H1 (cell line): ENCODE measurements around the gene FOXO1. TPM values are rescaled to one million over a fixed set of nuclear protein-coding genes. Genes with fewer than 3 reads are reported as not detected.
A peak's percentile ranks its signal among the peaks of the same experiment; 100 is the strongest.

ENCODE experiments used
- CTCF ChIA-PET: fragments of 300-600 bp; sonication (Branson Sonifier 250); formaldehyde crosslinking; loops from one replicate; lab custom pipeline; 2021; ENCODE audit not compliant: partially characterized antibody; lab: Charles Lee
- POLR2A ChIA-PET: fragments of 300-600 bp; sonication (Branson Sonifier 250); formaldehyde crosslinking; loops from one replicate; lab custom pipeline; 2021; ENCODE audit warnings: inconsistent platforms; ENCODE audit not compliant: partially characterized antibody; lab: Charles Lee
- DNase-seq, 2 experiments: peaks; one replicate each; pipeline versions ENCODE4 v3.0.0 to v3.0.0-alpha.2; 2010 to 2022; ENCODE audit warnings: low spot score in 2 of 2, low read depth in 1 of 2, mixed read lengths in 1 of 2
- FAIRE-seq: peaks from 2 replicates; lab custom pipeline; 2011; peaks lifted over from hg19 to GRCh38; lab: Jason Lieb, UNC
- H2AFZ ChIP-seq: 2 replicates; pipeline ENCODE4 v1.8.1; 2012; ENCODE audit warnings: low read length, inconsistent platforms
- H2AK5ac ChIP-seq: 2 replicates; pipeline ENCODE4 v1.6.1; 2013; ENCODE audit warnings: low read depth, low read length
- H2BK120ac ChIP-seq: replicated peaks from 2 replicates; pipeline ENCODE3; 2013; ENCODE audit warnings: low read depth, low read length, inconsistent platforms
- H2BK12ac ChIP-seq: 2 replicates; pipeline ENCODE4 v1.6.1; 2013; ENCODE audit warnings: low read depth, low read length
- H2BK15ac ChIP-seq: 2 replicates; pipeline ENCODE4 v1.6.1; 2013; ENCODE audit warnings: low read length
- H2BK20ac ChIP-seq: 2 replicates; pipeline ENCODE4 v1.6.1; 2013; ENCODE audit warnings: low read length
- H2BK5ac ChIP-seq: 2 replicates; pipeline ENCODE4 v1.6.1; 2013; ENCODE audit warnings: low read depth, low read length
- H3K14ac ChIP-seq: 2 replicates; pipeline ENCODE4 v1.6.1; 2013; ENCODE audit warnings: inconsistent platforms; ENCODE audit not compliant: insufficient read length
- H3K18ac ChIP-seq: 2 replicates; pipeline ENCODE4 v1.6.1; 2013; ENCODE audit warnings: low read length; ENCODE audit errors: extremely low read depth
- H3K23ac ChIP-seq: 2 replicates; pipeline ENCODE4 v1.6.1; 2013; ENCODE audit warnings: inconsistent platforms; ENCODE audit not compliant: insufficient read length
- H3K23me2 ChIP-seq: 2 replicates; pipeline ENCODE4 v1.6.1; 2013; ENCODE audit warnings: low read depth, low read length
- H3K27ac ChIP-seq: 2 replicates; pipeline ENCODE4 v1.6.1; 2011; ENCODE audit warnings: low read depth, low read length, inconsistent platforms
- H3K27me3 ChIP-seq, 4 experiments: replicated peaks in 1 of 4; 1 replicate in 1 of 4; 2 replicates in 3 of 4; pipeline versions ENCODE4 v1.6.1 to v1.8.1; 2011 to 2013; ENCODE audit warnings: low read length in 3 of 4, mild to moderate bottlenecking in 3 of 4, inconsistent platforms in 2 of 4, mixed read lengths in 2 of 4, moderate library complexity in 1 of 4; ENCODE audit not compliant: control insufficient read depth in 3 of 4, insufficient read depth in 3 of 4; ENCODE audit errors: extremely low read depth in 1 of 4
- H3K36me3 ChIP-seq, 4 experiments: 2 replicates each; pipeline versions ENCODE4 v1.6.1 to v1.8.1; 2011 to 2013; ENCODE audit warnings: mild to moderate bottlenecking in 4 of 4, low read length in 3 of 4, moderate library complexity in 2 of 4, control low read depth in 1 of 4, inconsistent platforms in 1 of 4; ENCODE audit not compliant: insufficient read depth in 4 of 4, control insufficient read depth in 2 of 4
- H3K4ac ChIP-seq: replicated peaks from 2 replicates; pipeline ENCODE3; 2013; ENCODE audit warnings: low read length, low read depth, mixed read lengths, inconsistent platforms; ENCODE audit not compliant: insufficient read length
- H3K4me1 ChIP-seq, 4 experiments: replicated peaks in 1 of 4; 1 replicate in 1 of 4; 2 replicates in 3 of 4; pipeline versions ENCODE4 v1.6.1 to v1.8.1; 2011 to 2013; ENCODE audit warnings: low read length in 3 of 4, inconsistent platforms in 2 of 4, mixed read lengths in 1 of 4; ENCODE audit not compliant: insufficient read depth in 4 of 4, control insufficient read depth in 3 of 4
- H3K4me2 ChIP-seq, 2 experiments: 2 replicates each; pipeline versions ENCODE4 v1.6.1 to v1.8.1; 2011 to 2013; ENCODE audit warnings: low read depth in 2 of 2, low read length in 2 of 2, control low read depth in 1 of 2, inconsistent platforms in 1 of 2, mild to moderate bottlenecking in 1 of 2; ENCODE audit not compliant: insufficient read depth in 1 of 2
- H3K4me3 ChIP-seq, 4 experiments: fragments of 200-600, 300-600 bp in 1 of 4; sonication (generic), shearing (Covaris generic), sonication (Bioruptor Twin) in 1 of 4; 2 replicates each; pipeline versions ENCODE4 v1.5.1 to v1.8.1; 2011 to 2016; ENCODE audit warnings: low read length in 4 of 4, low read depth in 3 of 4, control low read depth in 2 of 4, inconsistent platforms in 2 of 4, mild to moderate bottlenecking in 2 of 4, mixed read lengths in 1 of 4, moderate library complexity in 1 of 4; ENCODE audit not compliant: insufficient read depth in 2 of 4; ENCODE audit errors: extremely low read depth in 1 of 4
- H3K56ac ChIP-seq: replicated peaks from 2 replicates; pipeline ENCODE3; 2013; ENCODE audit warnings: low read depth, mild to moderate bottlenecking, mixed read lengths, low read length, inconsistent platforms; ENCODE audit not compliant: insufficient read length
- H3K79me1 ChIP-seq: 2 replicates; pipeline ENCODE4 v1.6.1; 2013; ENCODE audit warnings: low read depth, low read length, control low read depth
- H3K79me2 ChIP-seq, 2 experiments: 2 replicates each; pipeline versions ENCODE4 v1.6.1 to v1.8.1; 2012 to 2013; ENCODE audit warnings: low read length in 2 of 2, mild to moderate bottlenecking in 2 of 2, inconsistent platforms in 1 of 2; ENCODE audit not compliant: insufficient read depth in 2 of 2, control insufficient read depth in 1 of 2
- H3K9ac ChIP-seq, 4 experiments: replicated peaks in 1 of 4; 1 replicate in 1 of 4; 2 replicates in 3 of 4; pipeline versions ENCODE4 v1.6.1 to v1.8.1; 2011 to 2013; ENCODE audit warnings: low read depth in 3 of 4, low read length in 3 of 4, control low read depth in 2 of 4, mild to moderate bottlenecking in 2 of 4, moderate library complexity in 2 of 4, inconsistent platforms in 1 of 4; ENCODE audit errors: extremely low read depth in 1 of 4
- H3K9me3 ChIP-seq, 2 experiments: 2 replicates each; pipeline versions ENCODE4 v1.6.1 to v1.8.1; 2012 to 2013; ENCODE audit warnings: mild to moderate bottlenecking in 2 of 2, moderate library complexity in 2 of 2, control low read depth in 1 of 2, inconsistent platforms in 1 of 2, low read depth in 1 of 2, low read length in 1 of 2, mixed read lengths in 1 of 2; ENCODE audit not compliant: insufficient read depth in 2 of 2
- H4K20me1 ChIP-seq, 2 experiments: replicated peaks in 1 of 2; 2 replicates each; pipeline versions ENCODE3 to v1.8.1; 2011 to 2013; ENCODE audit warnings: inconsistent platforms in 2 of 2, low read length in 2 of 2, mild to moderate bottlenecking in 1 of 2; ENCODE audit not compliant: insufficient read depth in 2 of 2, control insufficient read depth in 1 of 2
- H4K5ac ChIP-seq: 2 replicates; pipeline ENCODE4 v1.6.1; 2013; ENCODE audit warnings: low read length, low read depth, mixed read lengths, inconsistent platforms; ENCODE audit not compliant: insufficient read length
- H4K8ac ChIP-seq: 2 replicates; pipeline ENCODE4 v1.8.0; 2013; ENCODE audit warnings: mild to moderate bottlenecking, moderate library complexity, low read length, inconsistent platforms; ENCODE audit not compliant: insufficient read depth; ENCODE audit errors: extremely low read depth
- H4K91ac ChIP-seq: replicated peaks from 2 replicates; pipeline ENCODE3; 2013; ENCODE audit warnings: low read length, mixed read lengths, inconsistent platforms; ENCODE audit not compliant: insufficient read length
- BACH1 ChIP-seq: IDR thresholded peaks from 2 replicates; pipeline ENCODE4 v1.6.1; 2012; ENCODE audit warnings: low read length, improper control_type of control experiment
- SIN3A ChIP-seq, 2 experiments: IDR thresholded peaks in 1 of 2; conservative IDR thresholded peaks in 1 of 2; 2 replicates each; pipeline ENCODE4 v1.6.1; 2011 to 2012; ENCODE audit warnings: low read length in 2 of 2, improper control_type of control experiment in 1 of 2, low read depth in 1 of 2, mild to moderate bottlenecking in 1 of 2
- WGBS, 2 experiments: shearing (Covaris generic) in 1 of 2; methylation state at CpG; one replicate each; pipeline versions ENCODE4 v1.1.6 to v1.1.7; 2013 to 2015; ENCODE audit warnings: low lambda C conversion rate in 2 of 2, mixed read lengths in 2 of 2, inconsistent platforms in 1 of 2, low coverage in 1 of 2, missing lambda C conversion rate in 1 of 2; ENCODE audit not compliant: insufficient replicate concordance in 2 of 2, insufficient coverage in 1 of 2, insufficient read length in 1 of 2; ENCODE audit errors: extremely low coverage in 1 of 2, missing lambda C conversion rate in 1 of 2; 5-methylcytosine and 5-hydroxymethylcytosine counted together
- polyA plus RNA-seq, 7 experiments: library from polyadenylated mRNA; depleted of rRNA in 3 of 7; stranded (reverse) in 5 of 7; unstranded in 2 of 7; fragments of >200 nt in 5 of 7; fragments of 200-250 nt in 2 of 7; gene quantifications; 1 replicate in 5 of 7; 2 replicates in 1 of 7; 4 replicates in 1 of 7; pipeline versions ENCODE4 v1.2.1 to v1.2.3, GENCODE V29; 2011 to 2013; ENCODE audit warnings: missing spikeins in 2 of 7, mixed read lengths in 2 of 7
- total RNA-seq: library from RNA; stranded (reverse); fragmentation: NEBNext Ultra II Directional; extraction: Animal tissue kit (Norgen Biotek cat#: 25700); gene quantifications from 2 replicates; pipeline ENCODE4 v1.2.1, GENCODE V29; 2021

The FOXO1 gene
- total and polyA plus RNA-seq, 2 of the 8 experiments (the other 6 are each of a cell fraction or from before 2014, with no cell fraction given), result 35.3 to 56.9 TPM

DNA sequence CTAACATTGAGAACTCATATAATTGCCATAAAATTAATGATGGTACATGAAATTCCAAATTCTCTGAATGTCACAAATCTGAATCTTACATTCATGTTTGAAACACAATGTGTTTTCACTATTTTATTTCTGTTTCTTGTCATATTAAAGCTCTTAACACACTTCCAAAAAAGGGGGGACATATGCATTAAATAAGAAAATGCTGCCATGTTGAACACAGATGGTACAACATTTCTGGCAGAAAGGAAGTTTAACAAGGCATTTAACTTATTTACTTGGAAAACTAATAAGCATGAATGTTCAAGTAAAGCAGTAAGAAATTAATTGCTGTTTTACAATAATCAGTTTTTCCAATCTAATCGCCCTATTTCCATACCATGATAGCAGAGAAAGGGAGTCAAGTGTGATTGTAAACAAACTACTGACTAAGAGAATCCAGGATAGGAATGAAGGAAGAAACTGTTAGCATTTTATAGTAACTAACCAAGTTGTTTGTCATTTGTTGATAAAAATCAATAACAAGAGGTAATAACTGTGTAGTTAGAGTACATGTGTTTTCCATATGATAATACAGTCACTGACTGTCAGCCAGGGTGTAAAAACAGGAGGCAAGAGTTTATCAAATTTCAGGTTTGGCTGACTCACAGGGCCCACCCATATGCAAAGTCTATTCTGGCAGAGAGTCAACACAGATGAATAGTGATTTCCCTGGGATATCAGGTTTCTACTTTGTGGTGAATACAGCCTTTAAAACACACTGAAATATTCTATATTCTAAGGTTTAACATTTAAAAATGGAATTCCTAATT is 5.7 kb upstream of the FOXO1 start:
- no peak overlapping the region for H4K91ac ChIP-seq
- no peak overlapping the region for H2BK15ac ChIP-seq
- POLR2A ChIA-PET, result interaction anchor here (1.9 kb wide), 1 partner anchor 8 kb away, joined by 5 read pairs; no protein-coding TSS in a partner anchor
- H2BK5ac ChIP-seq, result peak overlapping the region; percentile 28; the same call in 1 of the 2 replicates
- H3K27ac ChIP-seq, result peak overlapping the region; percentile 20; the same call in 1 of the 2 replicates
- H2BK120ac ChIP-seq, result no peak overlapping the region
- peaks cover 3% of the 10 kb centered on the region; the same call in 1 of the 2 replicates for H3K23me2 ChIP-seq
- H3K4me2 ChIP-seq, result peak overlapping the region; percentile 23 to 48; a peak in 3 of 4 replicates
- peak overlapping the region in 1 of 4 experiments; percentile 34; a peak in 2 of 8 replicates for H3K4me3 ChIP-seq
- H3K56ac ChIP-seq, result no peak overlapping the region
- H3K27me3 ChIP-seq, result no peaks in the 10 kb centered on the region; a peak in 1 of 7 replicates
- no peak overlapping the region for H3K23ac ChIP-seq
- no peak overlapping the region for H2BK12ac ChIP-seq
- no peaks in the 10 kb centered on the region for H3K79me1 ChIP-seq
- H2BK20ac ChIP-seq, result no peak overlapping the region
- peak overlapping the region; percentile 98 for H4K5ac ChIP-seq
- H2AK5ac ChIP-seq, result no peak overlapping the region
- H3K9me3 ChIP-seq, result no peaks in the 10 kb centered on the region
- H3K36me3 ChIP-seq, result no peaks in the 10 kb centered on the region
- WGBS, 2 experiments, result 33% methylated on average over 1 of the region's 1 CpG; no CpG with 5 or more reads in 1 of the 2 experiments
- H2AFZ ChIP-seq, result no peak overlapping the region
- CTCF ChIA-PET, result interaction anchor here (0.7 to 2.0 kb wide), 5 partner anchors 13 to 603 kb away, joined by 3 to 5 read pairs (median 3); no protein-coding TSS in a partner anchor
- H4K8ac ChIP-seq, result no peak overlapping the region
- TF ChIP-seq SIN3A (conservative IDR thresholded peaks at IDR 0.05 in 1 of 2, IDR thresholded peaks at IDR 0.05 in 1 of 2; ENCODE audit: low read depth in 1 of 2, low read length in 2 of 2) (no peak), BACH1 (peak; percentile 44; the same call in 1 of the 2 replicates)
- no peak overlapping the region for H3K14ac ChIP-seq
- peaks cover 3 to 26% (median 16%) of the 10 kb centered on the region in 4 experiments for H3K4me1 ChIP-seq
- H4K20me1 ChIP-seq, result no peaks in the 10 kb centered on the region
- DNase-seq, result no peak
- no peak overlapping the region; the same call in 1 of the 2 replicates for H3K18ac ChIP-seq
- H3K9ac ChIP-seq, result no peak overlapping the region
- FAIRE-seq, result peak; percentile 80
- H3K4ac ChIP-seq, result no peak overlapping the region
- peaks cover 0 to 6% of the 10 kb centered on the region in 2 experiments; a peak in 1 of 4 replicates for H3K79me2 ChIP-seq
